IPS DF 6.9 (cell line): ENCODE data around the gene STH.
"Not testable (repeated sequence)": the region's sequence is repeated elsewhere in the genome, so short reads cannot be mapped to it uniquely, and the experiment has no call there.

Experiments used
- DNase-seq: peaks from one replicate; pipeline ENCODE4 v3.0.0-alpha.2; 2013; ENCODE audit warnings: low read depth, low spot score
- H3K27ac ChIP-seq: one replicate; pipeline ENCODE4 v1.5.1; 2013; ENCODE audit warnings: low read length, control low read depth
- H3K27me3 ChIP-seq: 2 replicates; pipeline ENCODE4 v1.6.1; 2013; ENCODE audit warnings: mild to moderate bottlenecking, low read length; ENCODE audit not compliant: control insufficient read depth, insufficient read depth
- H3K36me3 ChIP-seq: 2 replicates; pipeline ENCODE4 v1.6.1; 2013; ENCODE audit warnings: low read length; ENCODE audit not compliant: control insufficient read depth, insufficient read depth
- H3K4me1 ChIP-seq: 2 replicates; pipeline ENCODE4 v1.6.1; 2013; ENCODE audit warnings: low read length; ENCODE audit not compliant: control insufficient read depth, insufficient read depth
- H3K4me3 ChIP-seq: 2 replicates; pipeline ENCODE4 v1.5.1; 2013; ENCODE audit warnings: mild to moderate bottlenecking, low read length
- H3K9me3 ChIP-seq: 2 replicates; pipeline ENCODE4 v1.6.1; 2013; ENCODE audit warnings: low read length, inconsistent platforms; ENCODE audit not compliant: control insufficient read depth, insufficient read depth
- WGBS: extraction: QIAGEN DNeasy Blood & Tissue Kit; methylation state at CpG from one replicate; pipeline ENCODE4 v1.1.7; 2013; ENCODE audit warnings: mixed read lengths, missing lambda C conversion rate; ENCODE audit not compliant: insufficient read length, insufficient coverage; 5-methylcytosine and 5-hydroxymethylcytosine counted together

The STH gene

GRCh38 chr17:46013502-46014165 is 14.6 kb downstream of the STH start:
- no CpG with 5 or more reads among the region's 9 CpGs for WGBS
- H3K36me3 ChIP-seq: no peaks in the 10 kb centered on the region
- no peaks in the 10 kb centered on the region for H3K9me3 ChIP-seq
- no peak overlapping the region for H3K4me3 ChIP-seq
- DNase-seq: no peak
- H3K4me1 ChIP-seq: no peaks in the 10 kb centered on the region
- no peak overlapping the region for H3K27ac ChIP-seq
- no peaks in the 10 kb centered on the region for H3K27me3 ChIP-seq

- not testable (repeated sequence) for H3K27ac ChIP-seq, H3K36me3 ChIP-seq, H3K4me3 ChIP-seq, H3K4me1 ChIP-seq, H3K27me3 ChIP-seq, H3K9me3 ChIP-seq, DNase-seq
- no CpG with 5 or more reads among the region's 8 CpGs for WGBS
These were observed 20.4 kb downstream of the STH start for GRCh38 chr17:46019408-46019925.

GRCh38 chr17:46020023-46020761 is 21.1 kb downstream of the STH start:
- Histone ChIP-seq H3K4me1 (no peaks in the 10 kb centered on the region), H3K36me3 (no peaks in the 10 kb centered on the region), H3K9me3 (no peaks in the 10 kb centered on the region), H3K27ac (no peak overlapping the region), H3K4me3 (no peak overlapping the region), H3K27me3 (no peaks in the 10 kb centered on the region)
- no CpG with 5 or more reads among the region's 14 CpGs for WGBS
- no peak for DNase-seq

- Histone ChIP-seq H3K9me3 (no peaks in the 10 kb centered on the region), H3K4me1 (no peaks in the 10 kb centered on the region), H3K27ac (no peak overlapping the region), H3K4me3 (no peak overlapping the region), H3K27me3 (no peaks in the 10 kb centered on the region), H3K36me3 (no peaks in the 10 kb centered on the region)
- WGBS: no CpG with 5 or more reads among the region's 12 CpGs
- no peak for DNase-seq
These were observed 21.9 kb downstream of the STH start for GRCh38 chr17:46020998-46021397.

GRCh38 chr17:46023366-46023765 is 24.3 kb downstream of the STH start:
- H3K4me3 ChIP-seq, H3K9me3 ChIP-seq, H3K36me3 ChIP-seq, DNase-seq, H3K27me3 ChIP-seq, H3K4me1 ChIP-seq, H3K27ac ChIP-seq: not testable (repeated sequence)
- WGBS: no CpG with 5 or more reads among the region's 7 CpGs

- Histone ChIP-seq H3K27me3 (no peaks in the 10 kb centered on the region), H3K4me1 (0 out of 2 replicates have a peak, but pooled peaks cover 2% of the 10 kb centered on the region), H3K4me3 (no peak overlapping the region), H3K36me3 (no peaks in the 10 kb centered on the region), H3K9me3 (no peaks in the 10 kb centered on the region), H3K27ac (no peak overlapping the region)
- DNase-seq: no peak
- no CpG with 5 or more reads among the region's 24 CpGs for WGBS
These were observed 24.8 kb downstream of the STH start for GRCh38 chr17:46023783-46024388.

GRCh38 chr17:46024590-46024989 is 25.5 kb downstream of the STH start:
- Histone ChIP-seq H3K4me1 (0 out of 2 replicates have a peak, but pooled peaks cover 2% of the 10 kb centered on the region), H3K4me3 (no peak overlapping the region), H3K27me3 (no peaks in the 10 kb centered on the region), H3K36me3 (no peaks in the 10 kb centered on the region), H3K9me3 (no peaks in the 10 kb centered on the region), H3K27ac (no peak overlapping the region)
- DNase-seq: no peak
- no CpG with 5 or more reads among the region's 14 CpGs for WGBS

- Histone ChIP-seq H3K9me3 (no peaks in the 10 kb centered on the region), H3K27me3 (no peaks in the 10 kb centered on the region), H3K36me3 (no peaks in the 10 kb centered on the region), H3K4me3 (no peak overlapping the region), H3K4me1 (0 out of 2 replicates have a peak, but pooled peaks cover 2% of the 10 kb centered on the region), H3K27ac (no peak overlapping the region)
- no CpG with 5 or more reads among the region's 10 CpGs for WGBS
- DNase-seq: no peak
These were observed 26.0 kb downstream of the STH start for GRCh38 chr17:46025060-46025459.

GRCh38 chr17:46025510-46026165 is 26.6 kb downstream of the STH start:
- no peak overlapping the region for H3K27ac ChIP-seq
- H3K9me3 ChIP-seq: no peaks in the 10 kb centered on the region
- 0 out of 2 replicates have a peak, but pooled peaks cover under 1% of the 10 kb centered on the region for H3K36me3 ChIP-seq
- H3K27me3 ChIP-seq: no peaks in the 10 kb centered on the region
- no peak for DNase-seq
- 0 out of 2 replicates have a peak, but pooled peaks cover 2% of the 10 kb centered on the region for H3K4me1 ChIP-seq
- WGBS: no CpG with 5 or more reads among the region's 8 CpGs
- no peak overlapping the region for H3K4me3 ChIP-seq
